ENCODE data around the gene KNSTRN.

The KNSTRN gene

GRCh38 chr15:40344217-40344616 lies 38.3 kb upstream of the KNSTRN start (continued):
- TF ChIP-seq ZNF114 (tag by site-specific recombination; IDR thresholded peaks at IDR 0.05) (no peak), ZNF274 (IDR thresholded peaks at IDR 0.05; ENCODE audit: low read length) (no peak), ZNF274 (tag by site-specific recombination; IDR thresholded peaks at IDR 0.05; ENCODE audit: borderline replicate concordance) (no peak), BCL11A (tag by site-specific recombination; IDR thresholded peaks at IDR 0.05; ENCODE audit: low read depth) (no peak), SCRT2 (tag by site-specific recombination; IDR thresholded peaks at IDR 0.05) (no peak)
- TF ChIP-seq, protein P1, sequence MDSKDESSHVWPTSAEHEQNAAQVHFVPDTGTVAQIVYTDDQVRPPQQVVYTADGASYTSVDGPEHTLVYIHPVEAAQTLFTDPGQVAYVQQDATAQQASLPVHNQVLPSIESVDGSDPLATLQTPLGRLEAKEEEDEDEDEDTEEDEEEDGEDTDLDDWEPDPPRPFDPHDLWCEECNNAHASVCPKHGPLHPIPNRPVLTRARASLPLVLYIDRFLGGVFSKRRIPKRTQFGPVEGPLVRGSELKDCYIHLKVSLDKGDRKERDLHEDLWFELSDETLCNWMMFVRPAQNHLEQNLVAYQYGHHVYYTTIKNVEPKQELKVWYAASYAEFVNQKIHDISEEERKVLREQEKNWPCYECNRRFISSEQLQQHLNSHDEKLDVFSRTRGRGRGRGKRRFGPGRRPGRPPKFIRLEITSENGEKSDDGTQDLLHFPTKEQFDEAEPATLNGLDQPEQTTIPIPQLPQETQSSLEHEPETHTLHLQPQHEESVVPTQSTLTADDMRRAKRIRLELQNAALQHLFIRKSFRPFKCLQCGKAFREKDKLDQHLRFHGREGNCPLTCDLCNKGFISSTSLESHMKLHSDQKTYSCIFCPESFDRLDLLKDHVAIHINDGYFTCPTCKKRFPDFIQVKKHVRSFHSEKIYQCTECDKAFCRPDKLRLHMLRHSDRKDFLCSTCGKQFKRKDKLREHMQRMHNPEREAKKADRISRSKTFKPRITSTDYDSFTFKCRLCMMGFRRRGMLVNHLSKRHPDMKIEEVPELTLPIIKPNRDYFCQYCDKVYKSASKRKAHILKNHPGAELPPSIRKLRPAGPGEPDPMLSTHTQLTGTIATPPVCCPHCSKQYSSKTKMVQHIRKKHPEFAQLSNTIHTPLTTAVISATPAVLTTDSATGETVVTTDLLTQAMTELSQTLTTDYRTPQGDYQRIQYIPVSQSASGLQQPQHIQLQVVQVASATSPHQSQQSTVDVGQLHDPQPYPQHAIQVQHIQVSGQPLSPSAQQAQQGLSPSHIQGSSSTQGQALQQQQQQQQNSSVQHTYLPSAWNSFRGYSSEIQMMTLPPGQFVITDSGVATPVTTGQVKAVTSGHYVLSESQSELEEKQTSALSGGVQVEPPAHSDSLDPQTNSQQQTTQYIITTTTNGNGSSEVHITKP (tag by site-specific recombination; IDR thresholded peaks at IDR 0.05), result no peak

DNA sequence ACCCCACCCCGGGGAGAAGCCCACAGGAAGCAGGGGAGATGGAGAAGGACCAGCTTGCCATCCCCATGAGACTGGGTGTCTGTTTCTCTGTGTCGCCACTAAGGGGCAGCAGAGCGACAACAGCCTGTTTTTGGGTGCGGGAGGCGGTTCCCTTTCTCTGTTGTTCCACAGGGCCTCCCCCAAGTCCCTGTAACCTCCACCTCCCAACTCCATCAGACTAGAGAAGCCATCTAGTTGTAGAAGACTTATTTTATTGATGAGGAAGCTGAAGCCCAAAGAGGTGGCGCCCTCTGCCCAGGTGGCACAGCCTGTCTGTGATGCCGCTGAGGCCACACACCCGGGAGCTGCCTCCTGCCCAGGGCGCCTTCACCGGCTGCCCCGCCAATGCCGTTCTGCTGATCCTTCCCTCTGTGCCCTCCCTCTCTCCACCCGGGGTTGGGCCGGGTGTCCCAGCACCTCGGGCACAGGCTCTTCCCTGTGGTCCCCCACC lies 37.8 kb upstream of the KNSTRN start:
- no peaks in the 10 kb centered on the region for H3K36me3 ChIP-seq (ENCODE audit: control insufficient read depth in 2 of 2, insufficient read depth in 1 of 2, low read length in 2 of 2)
- H3K4me1 ChIP-seq (ENCODE audit: control insufficient read depth, insufficient read depth, low read length), result peaks cover 10% of the 10 kb centered on the region; the same call in 1 of the 2 replicates
- no peak overlapping the region for H3K27ac ChIP-seq (ENCODE audit: extremely low read depth, low read depth, low read length)
- H3K4me3 ChIP-seq (ENCODE audit: low read depth, low read length), result no peak overlapping the region
- no peaks in the 10 kb centered on the region for H3K9me3 ChIP-seq (ENCODE audit: control insufficient read depth, insufficient read depth, low read depth, low read length)
- POLR2A ChIA-PET, result interaction anchor here (1.5 kb wide), 1 partner anchor 77 kb away, joined by 6 read pairs; no protein-coding TSS in a partner anchor
- TF ChIP-seq ZNF654 (tag by site-specific recombination; IDR thresholded peaks at IDR 0.05; ENCODE audit: low read depth) (peak; percentile 46), ZNF426 (tag by site-specific recombination; IDR thresholded peaks at IDR 0.05) (no peak), ZNF785 (tag by site-specific recombination; IDR thresholded peaks at IDR 0.05) (no peak), ZNF580 (tag by site-specific recombination; IDR thresholded peaks at IDR 0.05) (no peak), ZBTB8A (tag by site-specific recombination; IDR thresholded peaks at IDR 0.05) (peak; percentile 42), CTCF (tag by site-specific recombination; IDR thresholded peaks at IDR 0.05) (peak; percentile 49; the same call in 1 of the 2 replicates), HOXA7 (CRISPR knock-in tag; IDR thresholded peaks at IDR 0.05; ENCODE audit: borderline replicate concordance) (no peak), ZSCAN23 (tag by site-specific recombination; IDR thresholded peaks at IDR 0.05) (no peak), ZNF341 (tag by site-specific recombination; IDR thresholded peaks at IDR 0.05; ENCODE audit: low read depth) (peak; percentile 58), GLIS2 (tag by site-specific recombination; IDR thresholded peaks at IDR 0.05) (peak; percentile 45; the same call in 1 of the 2 replicates), ZNF19 (tag by site-specific recombination; IDR thresholded peaks at IDR 0.05; ENCODE audit: low read depth) (no peak), KLF1 (tag by site-specific recombination; IDR thresholded peaks at IDR 0.05) (no peak), ZNF302 (tag by site-specific recombination; IDR thresholded peaks at IDR 0.05; ENCODE audit: low read depth) (no peak)
- CTCF ChIA-PET, result interaction anchor here (0.6 to 2.9 kb wide), 30 partner anchors 9 to 317 kb away, joined by 3 to 17 read pairs (median 4); partner anchors contain the start of genes DISP2, INAFM2 and KNSTRN
